GM12878 (cell line): Measurements from ENCODE around the gene CACNA1D. TPM values are rescaled to one million over a fixed set of nuclear protein-coding genes. Genes with fewer than 3 reads are reported as not detected.

Experiments used
- ATAC-seq: fragments of 200-7000 bp; cut with Tn5 transposase; 3 replicates; pipeline ENCODE4 v1.9.1; 2020; ENCODE audit warnings: mild to moderate bottlenecking, moderate library complexity
- BruUV-seq: library from RNA; stranded (reverse); fragments of 400-500 nt; replicated peaks from 2 replicates; lab custom pipeline; 2021; lab: Mats Ljungman, UMichigan
- CTCF ChIA-PET: fragments of 300-600 bp; sonication (Branson Sonifier 250); formaldehyde crosslinking; extraction: SDS; loops from one replicate; lab custom pipeline; 2021; ENCODE audit warnings: inconsistent platforms; lab: Yijun Ruan, JAX
- POLR2A ChIA-PET: fragments of 350-600 bp; formaldehyde crosslinking; extraction: SDS; loops from one replicate; lab custom pipeline; 2021; ENCODE audit warnings: inconsistent platforms; lab: Charles Lee
- RAD21 ChIA-PET: fragments of 300-600 bp; sonication (Branson Sonifier 250); formaldehyde crosslinking; loops from one replicate; lab custom pipeline; 2023; ENCODE audit warnings: antibody characterized with exemption; ENCODE audit not compliant: unreplicated experiment; lab: Charles Lee
- SMC1A ChIA-PET: fragments of 300-600 bp; sonication (Branson Sonifier 250); formaldehyde crosslinking; loops from one replicate; lab custom pipeline; 2023; ENCODE audit not compliant: unreplicated experiment, uncharacterized antibody; lab: Charles Lee
- DNase-seq: peaks from one replicate; pipeline ENCODE4 v3.0.0-alpha.2; 2011; ENCODE audit warnings: low read depth, low spot score
- FAIRE-seq: peaks from 3 replicates; lab custom pipeline; 2011; peaks lifted over from hg19 to GRCh38; lab: Jason Lieb, UNC
- H2AFZ ChIP-seq: 2 replicates; pipeline ENCODE4 v1.6.0; 2011; ENCODE audit warnings: low read depth, low read length, control low read depth; ENCODE audit not compliant: control insufficient read depth
- H3K27ac ChIP-seq: 2 replicates; pipeline ENCODE4 v1.5.1; 2011; ENCODE audit warnings: control low read depth; ENCODE audit not compliant: control insufficient read depth, insufficient read depth
- H3K27me3 ChIP-seq, 2 experiments: replicated peaks in 1 of 2; 2 replicates each; pipeline versions ENCODE4 v1.6.0 to v1.6.1; 2011; ENCODE audit warnings: low read length in 1 of 2; ENCODE audit not compliant: control insufficient read depth in 2 of 2, insufficient read depth in 2 of 2
- H3K36me3 ChIP-seq, 2 experiments: 2 replicates each; pipeline ENCODE4 v1.5.1; 2011; ENCODE audit warnings: low read length in 1 of 2; ENCODE audit not compliant: control insufficient read depth in 2 of 2, insufficient read depth in 2 of 2
- H3K4me1 ChIP-seq: 2 replicates; pipeline ENCODE4 v1.6.1; 2011; ENCODE audit warnings: mild to moderate bottlenecking, low read length, moderate library complexity, mixed read lengths; ENCODE audit not compliant: control insufficient read depth, insufficient read depth
- H3K4me2 ChIP-seq: 2 replicates; pipeline ENCODE4 v1.6.0; 2011; ENCODE audit warnings: control low read depth; ENCODE audit not compliant: control insufficient read depth, insufficient read depth
- H3K4me3 ChIP-seq: fragments of 200-600 bp; sonication (generic); 2 replicates; pipeline ENCODE4 v1.5.1; 2016
- H3K79me2 ChIP-seq: 2 replicates; pipeline ENCODE4 v1.6.0; 2011; ENCODE audit warnings: low read length; ENCODE audit not compliant: control insufficient read depth, insufficient read depth
- H3K9ac ChIP-seq: 2 replicates; pipeline ENCODE4 v1.8.0; 2011; ENCODE audit warnings: low read length, control low read depth, mixed read lengths; ENCODE audit not compliant: control insufficient read depth, insufficient read depth
- H3K9me3 ChIP-seq: replicated peaks from 3 replicates; pipeline ENCODE4 v1.5.1; 2011; ENCODE audit warnings: mild to moderate bottlenecking, low read length; ENCODE audit not compliant: control insufficient read depth, insufficient read depth
- H4K20me1 ChIP-seq: 2 replicates; pipeline ENCODE4 v1.6.0; 2011; ENCODE audit not compliant: control insufficient read depth, insufficient read depth
- BRCA1 ChIP-seq: IDR thresholded peaks from 2 replicates; pipeline ENCODE4 v1.6.1; 2011; ENCODE audit warnings: low read depth, low read length, improper control_type of control experiment
- KLF5 ChIP-seq: fragments of 450-650 bp; IDR thresholded peaks from 2 replicates; pipeline ENCODE4 v1.6.1; 2014; ENCODE audit warnings: mild to moderate bottlenecking; ENCODE audit not compliant: partially characterized antibody
- NFYA ChIP-seq: IDR thresholded peaks from 2 replicates; pipeline ENCODE4 v1.6.1; 2011; ENCODE audit warnings: low read depth, mild to moderate bottlenecking, low read length, improper control_type of control experiment, borderline replicate concordance
- ZNF384 ChIP-seq: IDR thresholded peaks from 2 replicates; pipeline ENCODE4 v1.6.1; 2012; ENCODE audit warnings: low read depth, mild to moderate bottlenecking, low read length, improper control_type of control experiment, borderline replicate concordance
- ZZZ3 ChIP-seq: IDR thresholded peaks from 2 replicates; pipeline ENCODE4 v1.6.1; 2011; ENCODE audit warnings: low read depth; ENCODE audit not compliant: control insufficient read depth, insufficient read length
- WGBS: methylation state at CpG from one replicate; pipeline ENCODE4 v1.1.6; 2016; ENCODE audit warnings: low lambda C conversion rate; ENCODE audit not compliant: insufficient replicate concordance, insufficient coverage; ENCODE audit errors: missing lambda C conversion rate; 5-methylcytosine and 5-hydroxymethylcytosine counted together
- in situ Hi-C: fragments of 300-500 bp; cut with MboI; formaldehyde crosslinking; loops from 9 replicates; pipeline ENCODE4 v1.14.3; 2018; ENCODE audit warnings: mixed read lengths
- intact Hi-C: fragments of 100-400 bp; cut with micrococcal nuclease; formaldehyde crosslinking; loops from one replicate; pipeline ENCODE4 v1.14.2; 2022; ENCODE audit not compliant: unreplicated experiment
- polyA plus RNA-seq, 11 experiments: library from polyadenylated mRNA; depleted of rRNA in 4 of 11; unstranded in 6 of 11; stranded (reverse) in 5 of 11; fragments of >200 nt; fragmentation: Nextera tagmentation in 4 of 11; fragmentation: Illumina TruSeq in 1 of 11; extraction: Ambion mirVana in 4 of 11; extraction: Trizol in 1 of 11; gene quantifications; 1 replicate in 1 of 11; 2 replicates in 10 of 11; pipeline versions ENCODE4 v1.2.1 to v1.2.3, GENCODE V29; 2011 to 2016; ENCODE audit warnings: inconsistent platforms in 2 of 11, missing spikeins in 2 of 11, low read depth in 1 of 11
- total RNA-seq, 4 experiments: library from RNA; depleted of rRNA in 3 of 4; stranded (reverse); fragments of >200 nt in 3 of 4; fragmentation: Illumina TruSeq in 1 of 4; extraction: Trizol in 1 of 4; gene quantifications; 2 replicates each; pipeline versions ENCODE4 v1.2.1 to v1.2.3, GENCODE V29; 2013 to 2021
- TF ChIP-seq, protein P1 (sequence below): fragments of 450-650 bp; IDR thresholded peaks from 2 replicates; pipeline ENCODE4 v1.6.1; 2018; ENCODE audit warnings: borderline replicate concordance, mild to moderate bottlenecking; ENCODE audit not compliant: partially characterized antibody
- TF ChIP-seq, protein P2 (sequence below): fragments of 450-650 bp; conservative IDR thresholded peaks from 2 replicates; pipeline ENCODE4 v1.6.1; 2017; ENCODE audit warnings: mild to moderate bottlenecking, moderate library complexity
- TF ChIP-seq, protein P3 (sequence below): fragments of 450-650 bp; IDR thresholded peaks from 2 replicates; pipeline ENCODE4 v1.6.1; 2017; ENCODE audit warnings: mild to moderate bottlenecking

Gene CACNA1D
- total and polyA plus RNA-seq, 10 of the 15 experiments (the other 5 are each of a cell fraction or from before 2014, with no cell fraction given), result 0.21 to 24.4 (median 1.6) TPM

DNA sequence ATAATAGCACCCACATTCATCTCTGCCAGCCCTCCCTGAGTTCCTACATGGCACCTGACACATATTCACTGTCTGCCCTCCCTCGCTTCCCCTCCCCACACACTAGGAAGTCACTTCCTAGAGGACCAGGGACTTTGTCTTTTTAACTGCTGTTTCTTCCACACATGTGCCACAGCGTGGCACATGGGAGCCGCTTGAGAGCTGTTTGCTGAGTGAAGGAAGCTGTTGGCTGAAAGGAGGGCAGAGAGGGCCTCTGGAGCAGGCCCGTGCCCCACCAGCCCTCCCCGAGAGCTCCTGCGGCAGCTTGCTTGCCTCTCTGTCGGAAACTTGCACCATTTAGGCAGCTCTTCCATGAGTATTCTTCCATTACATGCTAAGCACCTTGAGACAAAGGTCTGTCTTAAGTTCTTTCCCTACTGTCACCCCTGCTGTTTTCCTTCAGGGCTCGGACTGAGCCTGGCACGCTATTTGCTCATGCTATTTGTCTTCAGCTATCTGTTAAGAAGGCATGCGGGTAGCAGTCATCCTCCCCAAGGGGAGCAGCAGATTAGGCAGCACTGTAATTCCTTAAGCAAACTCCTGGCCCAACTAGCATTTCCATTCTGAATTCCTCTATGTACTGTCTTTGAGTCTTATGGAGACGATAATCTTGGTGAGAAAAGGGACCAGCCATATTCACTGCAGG is 72.2 kb downstream of the CACNA1D start:
- ChIA-PET CTCF (interaction anchor here (1.0 to 1.2 kb wide), 2 partner anchors 141 to 192 kb away, joined by 3 read pairs; no protein-coding TSS in a partner anchor), RAD21 (no interaction called here), POLR2A (interaction anchor here (1.3 kb wide), 1 partner anchor 46 kb away, joined by 5 read pairs; no protein-coding TSS in a partner anchor), SMC1A (interaction anchor here (0.5 to 0.6 kb wide), 2 partner anchors 10 to 188 kb away, joined by 3 read pairs; no protein-coding TSS in a partner anchor)
- Histone ChIP-seq H3K9ac (no peak overlapping the region), H3K27me3 (no peaks in the 10 kb centered on the region; a peak in 1 of 4 replicates), H3K79me2 (no peaks in the 10 kb centered on the region), H2AFZ (no peak overlapping the region), H3K4me3 (no peak overlapping the region), H3K36me3 (no peaks in the 10 kb centered on the region), H3K4me1 (no peaks in the 10 kb centered on the region), H3K9me3 (no peaks in the 10 kb centered on the region), H3K27ac (no peak overlapping the region), H4K20me1 (no peaks in the 10 kb centered on the region), H3K4me2 (no peak overlapping the region)
- in situ Hi-C loops (no loop called here), intact Hi-C loops (no loop called here)
- FAIRE-seq (no peak), DNase-seq (no peak), ATAC-seq (no peak)
- no TSS peak for BruUV-seq
- WGBS, result 48% methylated on average over 11 of the region's 11 CpGs
- TF ChIP-seq NFYA, result no peak
- no peak for TF ChIP-seq BRCA1
- no peak for TF ChIP-seq ZZZ3

DNA sequence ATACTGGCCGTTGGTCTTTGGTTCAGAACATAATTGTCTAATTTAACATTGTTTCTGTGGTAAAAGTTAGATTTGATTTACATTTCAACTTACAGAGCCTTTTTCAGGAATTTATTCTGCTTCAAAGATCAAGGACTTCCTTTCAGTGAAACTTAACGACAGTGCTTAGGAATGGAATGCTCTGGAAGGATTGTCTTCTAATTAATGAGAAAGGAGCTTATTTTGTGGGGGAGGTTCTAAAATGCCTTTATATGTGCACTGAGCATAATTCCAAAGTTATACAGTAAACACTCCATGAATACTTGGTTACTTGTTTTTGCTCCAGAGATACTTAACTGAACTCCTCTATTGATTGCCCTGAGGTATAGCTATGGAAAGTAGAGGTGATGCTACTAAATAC is 75.7 kb downstream of the CACNA1D start:
- H3K9me3 ChIP-seq, result no peaks in the 10 kb centered on the region
- no peak overlapping the region for H3K27ac ChIP-seq
- no TSS peak for BruUV-seq
- H3K36me3 ChIP-seq, result no peaks in the 10 kb centered on the region
- intact Hi-C loops (no loop called here), in situ Hi-C loops (no loop called here)
- no peaks in the 10 kb centered on the region for H3K4me1 ChIP-seq
- H3K9ac ChIP-seq, result no peak overlapping the region
- no peak for ATAC-seq
- FAIRE-seq, result no peak
- H3K4me3 ChIP-seq, result no peak overlapping the region
- ChIA-PET SMC1A (interaction anchor here (0.7 to 2.2 kb wide), 5 partner anchors 10 to 129 kb away, joined by 3 to 8 read pairs (median 4); no protein-coding TSS in a partner anchor), POLR2A (no interaction called here), CTCF (interaction anchor here (1.0 kb wide), 1 partner anchor 9 kb away, joined by 3 read pairs; no protein-coding TSS in a partner anchor), RAD21 (interaction anchor here (0.9 kb wide), 1 partner anchor 42 kb away, joined by 3 read pairs; no protein-coding TSS in a partner anchor)
- no peaks in the 10 kb centered on the region; a peak in 1 of 4 replicates for H3K27me3 ChIP-seq
- WGBS, result 17% methylated on average over 2 of the region's 2 CpGs
- no peak overlapping the region for H3K4me2 ChIP-seq
- no peaks in the 10 kb centered on the region for H3K79me2 ChIP-seq
- H2AFZ ChIP-seq, result no peak overlapping the region
- H4K20me1 ChIP-seq, result no peaks in the 10 kb centered on the region
- DNase-seq, result no peak
- TF ChIP-seq ZNF384, result no peak
- TF ChIP-seq KLF5, result no peak
- TF ChIP-seq, protein P1, sequence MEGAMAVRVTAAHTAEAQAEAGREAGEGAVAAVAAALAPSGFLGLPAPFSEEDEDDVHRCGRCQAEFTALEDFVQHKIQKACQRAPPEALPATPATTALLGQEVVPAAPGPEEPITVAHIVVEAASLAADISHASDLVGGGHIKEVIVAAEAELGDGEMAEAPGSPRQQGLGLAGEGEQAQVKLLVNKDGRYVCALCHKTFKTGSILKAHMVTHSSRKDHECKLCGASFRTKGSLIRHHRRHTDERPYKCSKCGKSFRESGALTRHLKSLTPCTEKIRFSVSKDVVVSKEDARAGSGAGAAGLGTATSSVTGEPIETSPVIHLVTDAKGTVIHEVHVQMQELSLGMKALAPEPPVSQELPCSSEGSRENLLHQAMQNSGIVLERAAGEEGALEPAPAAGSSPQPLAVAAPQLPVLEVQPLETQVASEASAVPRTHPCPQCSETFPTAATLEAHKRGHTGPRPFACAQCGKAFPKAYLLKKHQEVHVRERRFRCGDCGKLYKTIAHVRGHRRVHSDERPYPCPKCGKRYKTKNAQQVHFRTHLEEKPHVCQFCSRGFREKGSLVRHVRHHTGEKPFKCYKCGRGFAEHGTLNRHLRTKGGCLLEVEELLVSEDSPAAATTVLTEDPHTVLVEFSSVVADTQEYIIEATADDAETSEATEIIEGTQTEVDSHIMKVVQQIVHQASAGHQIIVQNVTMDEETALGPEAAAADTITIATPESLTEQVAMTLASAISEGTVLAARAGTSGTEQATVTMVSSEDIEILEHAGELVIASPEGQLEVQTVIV, result no peak
- TF ChIP-seq, protein P2, sequence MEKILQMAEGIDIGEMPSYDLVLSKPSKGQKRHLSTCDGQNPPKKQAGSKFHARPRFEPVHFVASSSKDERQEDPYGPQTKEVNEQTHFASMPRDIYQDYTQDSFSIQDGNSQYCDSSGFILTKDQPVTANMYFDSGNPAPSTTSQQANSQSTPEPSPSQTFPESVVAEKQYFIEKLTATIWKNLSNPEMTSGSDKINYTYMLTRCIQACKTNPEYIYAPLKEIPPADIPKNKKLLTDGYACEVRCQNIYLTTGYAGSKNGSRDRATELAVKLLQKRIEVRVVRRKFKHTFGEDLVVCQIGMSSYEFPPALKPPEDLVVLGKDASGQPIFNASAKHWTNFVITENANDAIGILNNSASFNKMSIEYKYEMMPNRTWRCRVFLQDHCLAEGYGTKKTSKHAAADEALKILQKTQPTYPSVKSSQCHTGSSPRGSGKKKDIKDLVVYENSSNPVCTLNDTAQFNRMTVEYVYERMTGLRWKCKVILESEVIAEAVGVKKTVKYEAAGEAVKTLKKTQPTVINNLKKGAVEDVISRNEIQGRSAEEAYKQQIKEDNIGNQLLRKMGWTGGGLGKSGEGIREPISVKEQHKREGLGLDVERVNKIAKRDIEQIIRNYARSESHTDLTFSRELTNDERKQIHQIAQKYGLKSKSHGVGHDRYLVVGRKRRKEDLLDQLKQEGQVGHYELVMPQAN, result no peak
- TF ChIP-seq, protein P3, sequence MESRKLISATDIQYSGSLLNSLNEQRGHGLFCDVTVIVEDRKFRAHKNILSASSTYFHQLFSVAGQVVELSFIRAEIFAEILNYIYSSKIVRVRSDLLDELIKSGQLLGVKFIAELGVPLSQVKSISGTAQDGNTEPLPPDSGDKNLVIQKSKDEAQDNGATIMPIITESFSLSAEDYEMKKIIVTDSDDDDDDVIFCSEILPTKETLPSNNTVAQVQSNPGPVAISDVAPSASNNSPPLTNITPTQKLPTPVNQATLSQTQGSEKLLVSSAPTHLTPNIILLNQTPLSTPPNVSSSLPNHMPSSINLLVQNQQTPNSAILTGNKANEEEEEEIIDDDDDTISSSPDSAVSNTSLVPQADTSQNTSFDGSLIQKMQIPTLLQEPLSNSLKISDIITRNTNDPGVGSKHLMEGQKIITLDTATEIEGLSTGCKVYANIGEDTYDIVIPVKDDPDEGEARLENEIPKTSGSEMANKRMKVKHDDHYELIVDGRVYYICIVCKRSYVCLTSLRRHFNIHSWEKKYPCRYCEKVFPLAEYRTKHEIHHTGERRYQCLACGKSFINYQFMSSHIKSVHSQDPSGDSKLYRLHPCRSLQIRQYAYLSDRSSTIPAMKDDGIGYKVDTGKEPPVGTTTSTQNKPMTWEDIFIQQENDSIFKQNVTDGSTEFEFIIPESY, result no peak
